HUES6 (cell line): ENCODE measurements around the gene UBXN10.

Experiments
- H3K27ac ChIP-seq: 2 replicates; pipeline ENCODE4 v1.7.0; 2013; ENCODE audit warnings: low read depth, mild to moderate bottlenecking, low read length, inconsistent platforms
- H3K27me3 ChIP-seq: 2 replicates; pipeline ENCODE4 v1.6.1; 2013; ENCODE audit warnings: low read length; ENCODE audit not compliant: control insufficient read depth, insufficient read depth
- H3K36me3 ChIP-seq: 2 replicates; pipeline ENCODE4 v1.6.1; 2013; ENCODE audit warnings: low read length; ENCODE audit not compliant: control insufficient read depth, insufficient read depth
- H3K4me1 ChIP-seq: 2 replicates; pipeline ENCODE4 v1.6.1; 2013; ENCODE audit warnings: low read length; ENCODE audit not compliant: control insufficient read depth, insufficient read depth
- H3K4me3 ChIP-seq: 2 replicates; pipeline ENCODE4 v1.5.1; 2013; ENCODE audit warnings: low read depth, low read length
- H3K9ac ChIP-seq: one replicate; pipeline ENCODE4 v1.6.1; 2013; ENCODE audit warnings: mild to moderate bottlenecking, low read length
- H3K9me3 ChIP-seq: 2 replicates; pipeline ENCODE4 v1.6.1; 2013; ENCODE audit warnings: low read depth, low read length; ENCODE audit not compliant: control insufficient read depth, insufficient read depth

The UBXN10 gene

GRCh38 chr1:20194757-20195461, 9.0 kb downstream of the UBXN10 start:
- Histone ChIP-seq H3K27ac (no peak overlapping the region), H3K9me3 (no peaks in the 10 kb centered on the region), H3K36me3 (no peaks in the 10 kb centered on the region), H3K4me3 (no peak overlapping the region), H3K27me3 (0 out of 2 replicates have a peak, but pooled peaks cover 5% of the 10 kb centered on the region), H3K9ac (no peak overlapping the region), H3K4me1 (peaks cover 20% of the 10 kb centered on the region)

- Histone ChIP-seq H3K27ac (no peak overlapping the region), H3K27me3 (0 out of 2 replicates have a peak, but pooled peaks cover 5% of the 10 kb centered on the region)
These were observed 9.5 kb downstream of the UBXN10 start for GRCh38 chr1:20195462-20195780.

GRCh38 chr1:20197329-20197791, 11.5 kb downstream of the UBXN10 start:
- Histone ChIP-seq H3K9ac (no peak overlapping the region), H3K27me3 (0 out of 2 replicates have a peak, but pooled peaks cover 1% of the 10 kb centered on the region), H3K4me3 (no peak overlapping the region), H3K36me3 (no peaks in the 10 kb centered on the region), H3K27ac (no peak overlapping the region), H3K9me3 (no peaks in the 10 kb centered on the region), H3K4me1 (peaks cover 20% of the 10 kb centered on the region)

More at GRCh38 chr1:20195462-20195780, 9.5 kb downstream of the UBXN10 start:
- Histone ChIP-seq H3K9ac (no peak overlapping the region), H3K36me3 (no peaks in the 10 kb centered on the region), H3K4me3 (no peak overlapping the region), H3K4me1 (peaks cover 20% of the 10 kb centered on the region), H3K9me3 (no peaks in the 10 kb centered on the region)

- no peaks in the 10 kb centered on the region for H3K9me3 ChIP-seq
- no peak overlapping the region for H3K9ac ChIP-seq
- H3K4me1 ChIP-seq = peaks cover 20% of the 10 kb centered on the region
- H3K27ac ChIP-seq = no peak overlapping the region
- no peak overlapping the region for H3K4me3 ChIP-seq
- no peaks in the 10 kb centered on the region; the same call in 1 of the 2 replicates for H3K27me3 ChIP-seq
- H3K36me3 ChIP-seq = no peaks in the 10 kb centered on the region
These were observed 12.4 kb downstream of the UBXN10 start for GRCh38 chr1:20198296-20198695.

GRCh38 chr1:20198918-20199317, 13.0 kb downstream of the UBXN10 start:
- Histone ChIP-seq H3K27me3 (no peaks in the 10 kb centered on the region; the same call in 1 of the 2 replicates), H3K27ac (no peak overlapping the region), H3K4me1 (peaks cover 18% of the 10 kb centered on the region), H3K9ac (no peak overlapping the region), H3K9me3 (no peaks in the 10 kb centered on the region), H3K36me3 (no peaks in the 10 kb centered on the region), H3K4me3 (no peak overlapping the region)

GRCh38 chr1:20199403-20199802, 13.5 kb downstream of the UBXN10 start:
- no peak overlapping the region for H3K27ac ChIP-seq

GRCh38 chr1:20199840-20200239, 13.9 kb downstream of the UBXN10 start:
- H3K9me3 ChIP-seq = no peaks in the 10 kb centered on the region
- no peaks in the 10 kb centered on the region for H3K36me3 ChIP-seq
- no peak overlapping the region for H3K27ac ChIP-seq
- no peaks in the 10 kb centered on the region; the same call in 1 of the 2 replicates for H3K27me3 ChIP-seq
- H3K9ac ChIP-seq = no peak overlapping the region
- peaks cover 8% of the 10 kb centered on the region for H3K4me1 ChIP-seq
- no peak overlapping the region for H3K4me3 ChIP-seq

More at GRCh38 chr1:20199403-20199802, 13.5 kb downstream of the UBXN10 start:
- Histone ChIP-seq H3K27me3 (no peaks in the 10 kb centered on the region; the same call in 1 of the 2 replicates), H3K9ac (no peak overlapping the region), H3K9me3 (no peaks in the 10 kb centered on the region), H3K36me3 (no peaks in the 10 kb centered on the region), H3K4me3 (no peak overlapping the region), H3K4me1 (peaks cover 13% of the 10 kb centered on the region)

- H3K4me3 ChIP-seq = no peak overlapping the region
- H3K9me3 ChIP-seq = no peaks in the 10 kb centered on the region
- H3K27ac ChIP-seq = no peak overlapping the region
- no peak overlapping the region for H3K9ac ChIP-seq
- H3K27me3 ChIP-seq = no peaks in the 10 kb centered on the region; the same call in 1 of the 2 replicates
- peaks cover 6% of the 10 kb centered on the region; the same call in 1 of the 2 replicates for H3K4me1 ChIP-seq
- H3K36me3 ChIP-seq = no peaks in the 10 kb centered on the region
These were observed 15.1 kb downstream of the UBXN10 start for GRCh38 chr1:20200966-20201365.

GRCh38 chr1:20202166-20202565, 16.3 kb downstream of the UBXN10 start:
- H3K4me1 ChIP-seq = peaks cover 6% of the 10 kb centered on the region; the same call in 1 of the 2 replicates
- no peak overlapping the region for H3K9ac ChIP-seq
- no peaks in the 10 kb centered on the region for H3K36me3 ChIP-seq
- no peaks in the 10 kb centered on the region for H3K9me3 ChIP-seq
- no peaks in the 10 kb centered on the region; the same call in 1 of the 2 replicates for H3K27me3 ChIP-seq
- H3K4me3 ChIP-seq = no peak overlapping the region
- H3K27ac ChIP-seq = no peak overlapping the region

- Histone ChIP-seq H3K36me3 (no peaks in the 10 kb centered on the region), H3K27ac (no peak overlapping the region), H3K27me3 (peaks cover 8% of the 10 kb centered on the region; the same call in 1 of the 2 replicates), H3K4me3 (no peak overlapping the region), H3K9ac (no peak overlapping the region), H3K4me1 (peaks cover 7% of the 10 kb centered on the region; the same call in 1 of the 2 replicates), H3K9me3 (no peaks in the 10 kb centered on the region)
These were observed 21.6 kb downstream of the UBXN10 start for GRCh38 chr1:20207546-20207945.

- peaks cover 11% of the 10 kb centered on the region; the same call in 1 of the 2 replicates for H3K27me3 ChIP-seq
- no peak overlapping the region for H3K9ac ChIP-seq
- H3K4me1 ChIP-seq = peaks cover 13% of the 10 kb centered on the region; the same call in 1 of the 2 replicates
- H3K27ac ChIP-seq = no peak overlapping the region
- H3K4me3 ChIP-seq = no peak overlapping the region
- H3K9me3 ChIP-seq = no peaks in the 10 kb centered on the region
- no peaks in the 10 kb centered on the region for H3K36me3 ChIP-seq
These were observed 23.6 kb downstream of the UBXN10 start for GRCh38 chr1:20209471-20209870.
